Smooth muscle cell (in vitro differentiated cells): ENCODE results near the gene DOLPP1. TPM values are rescaled to one million over a fixed set of nuclear protein-coding genes. Genes with fewer than 3 reads are reported as not detected.
A peak's percentile ranks its signal among the peaks of the same experiment; 100 is the strongest.

Experiments used
- DNase-seq: peaks from one replicate; lab custom pipeline; 2025; ENCODE audit not compliant: unreplicated experiment; lab: John Stamatoyannopoulos, UW
- H2AFZ ChIP-seq: fragments of 200-600 bp; sonication (generic); 2 replicates; pipeline ENCODE4 v1.6.0; 2016; ENCODE audit warnings: antibody characterized with exemption, low read depth, mild to moderate bottlenecking
- H3F3A ChIP-seq: fragments of 200-600 bp; sonication (generic); 2 replicates; pipeline ENCODE4 v1.6.0; 2017; ENCODE audit warnings: antibody characterized with exemption, low read depth
- H3K27ac ChIP-seq: fragments of 200-600 bp; sonication (generic); 2 replicates; pipeline ENCODE4 v1.5.1; 2016; ENCODE audit warnings: low read depth, mild to moderate bottlenecking
- H3K27me3 ChIP-seq: fragments of 200-600 bp; sonication (generic); 2 replicates; pipeline ENCODE4 v1.6.1; 2016; ENCODE audit warnings: low read depth, mild to moderate bottlenecking
- H3K36me3 ChIP-seq: fragments of 200-600 bp; sonication (generic); 2 replicates; pipeline ENCODE4 v1.5.1; 2016; ENCODE audit warnings: low read depth
- H3K4me1 ChIP-seq: fragments of 200-600 bp; sonication (generic); 2 replicates; pipeline ENCODE4 v1.5.1; 2016; ENCODE audit warnings: low read depth
- H3K4me2 ChIP-seq: fragments of 200-600 bp; sonication (generic); 2 replicates; pipeline ENCODE4 v1.6.0; 2016; ENCODE audit warnings: mild to moderate bottlenecking
- H3K4me3 ChIP-seq: fragments of 200-600 bp; sonication (generic); 2 replicates; pipeline ENCODE4 v1.5.1; 2016; ENCODE audit warnings: mild to moderate bottlenecking
- H3K79me2 ChIP-seq: fragments of 200-600 bp; sonication (generic); 2 replicates; pipeline ENCODE4 v1.6.0; 2016; ENCODE audit warnings: low read depth, mild to moderate bottlenecking
- H3K9ac ChIP-seq: fragments of 200-600 bp; sonication (generic); 2 replicates; pipeline ENCODE4 v1.6.0; 2016; ENCODE audit warnings: low read depth
- H3K9me3 ChIP-seq: fragments of 200-600 bp; sonication (generic); replicated peaks from 2 replicates; pipeline ENCODE4 v1.5.1; 2016; ENCODE audit warnings: low read depth
- H4K20me1 ChIP-seq: fragments of 200-600 bp; sonication (generic); 2 replicates; pipeline ENCODE4 v1.6.0; 2016; ENCODE audit warnings: low read depth
- CTCF ChIP-seq: fragments of 200-600 bp; sonication (generic); IDR thresholded peaks from 2 replicates; pipeline ENCODE4 v1.5.1; 2017; ENCODE audit warnings: borderline replicate concordance, mild to moderate bottlenecking, antibody characterized with exemption; ENCODE audit not compliant: insufficient read depth, poor library complexity, severe bottlenecking
- WGBS: methylation state at CpG from one replicate; pipeline ENCODE4 v1.1.7; 2016; ENCODE audit warnings: low lambda C conversion rate; 5-methylcytosine and 5-hydroxymethylcytosine counted together
- polyA plus RNA-seq: library from polyadenylated mRNA; unstranded; fragments of >200 nt; fragmentation: Nextera tagmentation; extraction: Ambion mirVana; gene quantifications from 2 replicates; pipeline ENCODE4 v1.2.1, GENCODE V29; 2016
- total RNA-seq: library from RNA; depleted of rRNA; stranded (reverse); fragments of >200 nt; gene quantifications from 2 replicates; pipeline ENCODE4 v1.2.3, GENCODE V29; 2014

The DOLPP1 gene
- total and polyA plus RNA-seq, 2 experiments from 2014 or later, result 14.4 to 17.8 TPM

- H2AFZ ChIP-seq, result no peak overlapping the region
- H3K36me3 ChIP-seq, result no peaks in the 10 kb centered on the region
- H3K79me2 ChIP-seq, result peaks cover 27% of the 10 kb centered on the region
- WGBS, result 75% methylated on average over 6 of the region's 6 CpGs
- H3K27ac ChIP-seq, result no peak overlapping the region
- H3K9ac ChIP-seq, result no peak overlapping the region
- no peaks in the 10 kb centered on the region for H3K9me3 ChIP-seq
- H3K27me3 ChIP-seq, result no peaks in the 10 kb centered on the region
- peak overlapping the region; percentile 95 for H3K4me3 ChIP-seq
- no peaks in the 10 kb centered on the region for H3F3A ChIP-seq
- peaks cover 8% of the 10 kb centered on the region for H3K4me1 ChIP-seq
- peak overlapping the region; percentile 95 for H3K4me2 ChIP-seq
- no peak for TF ChIP-seq CTCF
- H4K20me1 ChIP-seq, result no peaks in the 10 kb centered on the region
- no peak for DNase-seq
Observed at GRCh38 chr9:129037767-129038098, 43.2 kb upstream of the DOLPP1 start.

GRCh38 chr9:129038109-129038852 is 42.6 kb upstream of the DOLPP1 start:
- no peaks in the 10 kb centered on the region for H3K27me3 ChIP-seq
- peaks cover 27% of the 10 kb centered on the region for H3K79me2 ChIP-seq
- no peak overlapping the region for H3K4me3 ChIP-seq
- H3K9ac ChIP-seq, result no peak overlapping the region
- H3K4me1 ChIP-seq, result peaks cover 8% of the 10 kb centered on the region
- no peaks in the 10 kb centered on the region for H3K9me3 ChIP-seq
- no peak for TF ChIP-seq CTCF
- no peaks in the 10 kb centered on the region for H4K20me1 ChIP-seq
- 95% methylated on average over 6 of the region's 8 CpGs for WGBS
- H3K27ac ChIP-seq, result no peak overlapping the region
- no peaks in the 10 kb centered on the region for H3F3A ChIP-seq
- no peak for DNase-seq
- H3K36me3 ChIP-seq, result no peaks in the 10 kb centered on the region
- H3K4me2 ChIP-seq, result no peak overlapping the region
- no peak overlapping the region for H2AFZ ChIP-seq

GRCh38 chr9:129040113-129040643 is 40.7 kb upstream of the DOLPP1 start:
- no peak overlapping the region for H3K4me3 ChIP-seq
- peaks cover 8% of the 10 kb centered on the region for H3K4me1 ChIP-seq
- no peak for DNase-seq
- no peak for TF ChIP-seq CTCF
- H3K9ac ChIP-seq, result no peak overlapping the region
- no peaks in the 10 kb centered on the region for H4K20me1 ChIP-seq
- H3K4me2 ChIP-seq, result no peak overlapping the region
- no peaks in the 10 kb centered on the region for H3K9me3 ChIP-seq
- H3F3A ChIP-seq, result no peaks in the 10 kb centered on the region
- H3K27me3 ChIP-seq, result no peaks in the 10 kb centered on the region
- 93% methylated on average over 12 of the region's 12 CpGs for WGBS
- peaks cover 27% of the 10 kb centered on the region for H3K79me2 ChIP-seq
- H3K36me3 ChIP-seq, result no peaks in the 10 kb centered on the region
- H2AFZ ChIP-seq, result no peak overlapping the region
- H3K27ac ChIP-seq, result no peak overlapping the region

- Histone ChIP-seq H3K27ac (no peak overlapping the region), H2AFZ (no peak overlapping the region), H3K9me3 (no peaks in the 10 kb centered on the region), H3K36me3 (no peaks in the 10 kb centered on the region), H3F3A (no peaks in the 10 kb centered on the region), H4K20me1 (no peaks in the 10 kb centered on the region), H3K9ac (no peak overlapping the region), H3K4me3 (no peak overlapping the region), H3K79me2 (peaks cover 25% of the 10 kb centered on the region), H3K4me1 (peaks cover 8% of the 10 kb centered on the region), H3K27me3 (no peaks in the 10 kb centered on the region), H3K4me2 (no peak overlapping the region)
- DNase-seq, result no peak
- no peak for TF ChIP-seq CTCF
- 96% methylated on average over 16 of the region's 16 CpGs for WGBS
Observed at GRCh38 chr9:129042016-129042415, 38.9 kb upstream of the DOLPP1 start.
